ENCODE data around the gene PLEKHM2.

- TF ChIP-seq, protein P1, sequence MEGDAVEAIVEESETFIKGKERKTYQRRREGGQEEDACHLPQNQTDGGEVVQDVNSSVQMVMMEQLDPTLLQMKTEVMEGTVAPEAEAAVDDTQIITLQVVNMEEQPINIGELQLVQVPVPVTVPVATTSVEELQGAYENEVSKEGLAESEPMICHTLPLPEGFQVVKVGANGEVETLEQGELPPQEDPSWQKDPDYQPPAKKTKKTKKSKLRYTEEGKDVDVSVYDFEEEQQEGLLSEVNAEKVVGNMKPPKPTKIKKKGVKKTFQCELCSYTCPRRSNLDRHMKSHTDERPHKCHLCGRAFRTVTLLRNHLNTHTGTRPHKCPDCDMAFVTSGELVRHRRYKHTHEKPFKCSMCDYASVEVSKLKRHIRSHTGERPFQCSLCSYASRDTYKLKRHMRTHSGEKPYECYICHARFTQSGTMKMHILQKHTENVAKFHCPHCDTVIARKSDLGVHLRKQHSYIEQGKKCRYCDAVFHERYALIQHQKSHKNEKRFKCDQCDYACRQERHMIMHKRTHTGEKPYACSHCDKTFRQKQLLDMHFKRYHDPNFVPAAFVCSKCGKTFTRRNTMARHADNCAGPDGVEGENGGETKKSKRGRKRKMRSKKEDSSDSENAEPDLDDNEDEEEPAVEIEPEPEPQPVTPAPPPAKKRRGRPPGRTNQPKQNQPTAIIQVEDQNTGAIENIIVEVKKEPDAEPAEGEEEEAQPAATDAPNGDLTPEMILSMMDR (IDR thresholded peaks at IDR 0.05; ENCODE audit: borderline replicate concordance, extremely low read depth, low read length, poor library complexity, severe bottlenecking) = no peak
- no peak for TF ChIP-seq EZH2 (IDR thresholded peaks at IDR 0.05; ENCODE audit: borderline replicate concordance, low read depth, low read length, severe bottlenecking)
These were observed 73.6 kb downstream of the PLEKHM2 start for GRCh38 chr1:15757575-15758342.

Data from DND-41 (cell line).